Uterus (tissue), 2 donors: ENCODE results near the gene CDIP1.

Experiments used
- CTCF ChIP-seq, 4 experiments: fragments of 200-600 bp in 2 of 4; fragments of 450-650 bp in 2 of 4; sonication (generic) in 2 of 4; IDR thresholded peaks; one replicate each; pipeline ENCODE4 v1.5.1; 2016 to 2019; ENCODE audit warnings: antibody characterized with exemption in 4 of 4, mild to moderate bottlenecking in 2 of 4, moderate library complexity in 1 of 4
- POLR2A ChIP-seq, 2 donors: fragments of 450-650 bp; IDR thresholded peaks; one replicate each; pipeline ENCODE4 v1.6.1; 2016; ENCODE audit warnings: antibody characterized with exemption in 2 of 2, mild to moderate bottlenecking in 1 of 2, moderate library complexity in 1 of 2

GRCh38 chr16:4481963-4482362 lies 56.6 kb downstream of the CDIP1 start:
- TF ChIP-seq CTCF (IDR thresholded peaks at IDR 0.05) (no peak), POLR2A (IDR thresholded peaks at IDR 0.05) (no peak)
